A549 (cell line): ENCODE data around the gene COPS3.

ENCODE experiments used
- BHLHE40 ChIP-seq: IDR thresholded peaks from 2 replicates; pipeline ENCODE4 v1.6.1; 2012; ENCODE audit warnings: low read depth, low read length, inconsistent platforms
- CEBPB ChIP-seq, 2 experiments: fragments of >200 bp in 1 of 2; sonication (Bioruptor Twin) in 1 of 2; formaldehyde crosslinking in 1 of 2; IDR thresholded peaks; 2 replicates each; pipeline ENCODE4 v1.6.1; 2012 to 2016
- CHD2 ChIP-seq: fragments of 150-350 bp; IDR thresholded peaks from 2 replicates; pipeline ENCODE4 v1.6.1; 2014; ENCODE audit warnings: low read length; ENCODE audit not compliant: partially characterized antibody
- CTCF ChIP-seq: fragments of >200 bp; sonication (Bioruptor Twin); formaldehyde crosslinking; IDR thresholded peaks from 3 replicates; pipeline ENCODE4 v1.5.1; 2016
- EHF ChIP-seq: fragments of 250-450 bp; sonication (Bioruptor Pico); IDR thresholded peaks from 2 replicates; pipeline ENCODE4 v1.5.0; 2020; ENCODE audit warnings: mild to moderate bottlenecking
- FOSL2 ChIP-seq, 2 experiments: fragments of 450-650 bp in 1 of 2; fragments of >200 bp in 1 of 2; sonication (Bioruptor Twin) in 1 of 2; formaldehyde crosslinking; IDR thresholded peaks; 2 replicates each; pipeline versions ENCODE4 v1.5.0 to v1.6.1; 2016 to 2020; ENCODE audit warnings: mild to moderate bottlenecking in 1 of 2, moderate library complexity in 1 of 2
- KDM1A ChIP-seq: fragments of 200-600 bp; sonication (generic); IDR thresholded peaks from 2 replicates; pipeline ENCODE4 v1.6.1; 2016; ENCODE audit warnings: low read depth, mild to moderate bottlenecking
- POLR2A ChIP-seq: IDR thresholded peaks from 2 replicates; pipeline ENCODE4 v1.6.1; 2012; ENCODE audit warnings: mild to moderate bottlenecking, low read length
- POLR2AphosphoS2 ChIP-seq: conservative IDR thresholded peaks from 2 replicates; pipeline ENCODE4 v1.6.1; 2012; ENCODE audit warnings: low read length, improper control_type of control experiment, inconsistent platforms
- REST ChIP-seq: fragments of 200-600 bp; sonication (generic); IDR thresholded peaks from 2 replicates; pipeline ENCODE4 v1.6.1; 2016; ENCODE audit warnings: antibody characterized with exemption, mild to moderate bottlenecking, moderate library complexity
- USF2 ChIP-seq: fragments of 450-650 bp; IDR thresholded peaks from 2 replicates; pipeline ENCODE4 v1.6.1; 2014; ENCODE audit warnings: antibody characterized with exemption
- ZNF302 ChIP-seq: fragments of 250-450 bp; sonication (Bioruptor Pico); IDR thresholded peaks from 2 replicates; pipeline ENCODE4 v1.9.0; 2021; ENCODE audit warnings: inconsistent platforms, mild to moderate bottlenecking, moderate library complexity

GRCh38 chr17:17256316-17256715 lies 24.7 kb downstream of the COPS3 start:
- TF ChIP-seq CTCF (no peak), POLR2A (no peak), BHLHE40 (no peak), REST (no peak), CEBPB (IDR thresholded peaks at IDR 0.05) (no peak), POLR2AphosphoS2 (no peak), USF2 (no peak), CHD2 (no peak), ZNF302 (CRISPR knock-in tag) (no peak), KDM1A (no peak), FOSL2 (IDR thresholded peaks at IDR 0.05) (no peak), FOSL2 (CRISPR knock-in tag; IDR thresholded peaks at IDR 0.05) (no peak), EHF (CRISPR knock-in tag) (no peak)
